Measurements from ENCODE around the gene NDC1.

The NDC1 gene

GRCh38 chr1:53834776-53835175, 3.3 kb downstream of the NDC1 start:
- TF ChIP-seq CTCF (IDR thresholded peaks at IDR 0.05; ENCODE audit: insufficient read depth, low read length, missing control alignments), result no peak
- DNase-seq (ENCODE audit: low read depth, low spot score), result no peak
- ChIA-PET POLR2A (no interaction called here), CTCF (interaction anchor here (1.3 to 2.6 kb wide), 3 partner anchors 9 to 390 kb away, joined by 3 to 7 read pairs (median 4); no protein-coding TSS in a partner anchor)
- H3K4me3 ChIP-seq (ENCODE audit: low read depth, low read length), result no peak overlapping the region

GRCh38 chr1:53833393-53833792, 4.7 kb downstream of the NDC1 start:
- POLR2A ChIA-PET, result no interaction called here
- no peak for TF ChIP-seq CTCF (IDR thresholded peaks at IDR 0.05; ENCODE audit: insufficient read depth, low read length, missing control alignments)
- no peak for DNase-seq (ENCODE audit: low read depth, low spot score)
- no peak overlapping the region for H3K4me3 ChIP-seq (ENCODE audit: low read depth, low read length)
- CTCF ChIA-PET, result interaction anchor here (2.6 kb wide), 1 partner anchor 8 kb away, joined by 7 read pairs; no protein-coding TSS in a partner anchor

GRCh38 chr1:53826367-53826766, 11.7 kb downstream of the NDC1 start:
- peak; percentile 24 for TF ChIP-seq CTCF (IDR thresholded peaks at IDR 0.05; ENCODE audit: insufficient read depth, low read length, missing control alignments)
- CTCF ChIA-PET, result interaction anchor here (0.6 to 3.5 kb wide), 16 partner anchors 8 to 548 kb away, joined by 3 to 30 read pairs (median 4); partner anchors contain the start of gene NDC1
- no peak overlapping the region for H3K4me3 ChIP-seq (ENCODE audit: low read depth, low read length)
- no peak for DNase-seq (ENCODE audit: low read depth, low spot score)
- POLR2A ChIA-PET, result no interaction called here

GRCh38 chr1:53825306-53825705, 12.8 kb downstream of the NDC1 start:
- TF ChIP-seq CTCF (IDR thresholded peaks at IDR 0.05; ENCODE audit: insufficient read depth, low read length, missing control alignments), result no peak
- DNase-seq (ENCODE audit: low read depth, low spot score), result no peak
- H3K4me3 ChIP-seq (ENCODE audit: low read depth, low read length), result no peak overlapping the region
- ChIA-PET CTCF (interaction anchor here (1.0 to 3.5 kb wide), 11 partner anchors 9 to 547 kb away, joined by 3 to 30 read pairs (median 5); partner anchors contain the start of gene NDC1), POLR2A (no interaction called here)

GRCh38 chr1:53822931-53823330, 15.2 kb downstream of the NDC1 start:
- no peak for TF ChIP-seq CTCF (IDR thresholded peaks at IDR 0.05; ENCODE audit: insufficient read depth, low read length, missing control alignments)
- no peak overlapping the region for H3K4me3 ChIP-seq (ENCODE audit: low read depth, low read length)
- no peak for DNase-seq (ENCODE audit: low read depth, low spot score)
- CTCF ChIA-PET, result interaction anchor here (1.3 to 1.6 kb wide), 3 partner anchors 9 to 14 kb away, joined by 3 to 5 read pairs (median 4); no protein-coding TSS in a partner anchor
- POLR2A ChIA-PET, result no interaction called here

- no peak for TF ChIP-seq CTCF (IDR thresholded peaks at IDR 0.05; ENCODE audit: insufficient read depth, low read length, missing control alignments)
- CTCF ChIA-PET, result interaction anchor here (1.2 kb wide), 1 partner anchor 14 kb away, joined by 3 read pairs; no protein-coding TSS in a partner anchor
Observed at GRCh38 chr1:53821380-53821779, 16.7 kb downstream of the NDC1 start.

More at GRCh38 chr1:53821380-53821779, 16.7 kb downstream of the NDC1 start:
- no peak overlapping the region for H3K4me3 ChIP-seq (ENCODE audit: low read depth, low read length)
- POLR2A ChIA-PET, result no interaction called here
- no peak for DNase-seq (ENCODE audit: low read depth, low spot score)

Data from AG04449 (cell line).